HTR-8/SVneo (cell line): ENCODE results near the gene CACNG4.
"Not testable (repeated sequence)": the region's sequence is repeated elsewhere in the genome, so short reads cannot be mapped to it uniquely, and the experiment has no call there.

ENCODE experiments used
- DNase-seq: peaks from one replicate; pipeline ENCODE4 v3.0.0; 2011; ENCODE audit warnings: low spot score, mixed read lengths; ENCODE audit not compliant: insufficient read length
- FAIRE-seq: peaks from 2 replicates; lab custom pipeline; 2011; peaks lifted over from hg19 to GRCh38; lab: Jason Lieb, UNC

The CACNG4 gene

DNA sequence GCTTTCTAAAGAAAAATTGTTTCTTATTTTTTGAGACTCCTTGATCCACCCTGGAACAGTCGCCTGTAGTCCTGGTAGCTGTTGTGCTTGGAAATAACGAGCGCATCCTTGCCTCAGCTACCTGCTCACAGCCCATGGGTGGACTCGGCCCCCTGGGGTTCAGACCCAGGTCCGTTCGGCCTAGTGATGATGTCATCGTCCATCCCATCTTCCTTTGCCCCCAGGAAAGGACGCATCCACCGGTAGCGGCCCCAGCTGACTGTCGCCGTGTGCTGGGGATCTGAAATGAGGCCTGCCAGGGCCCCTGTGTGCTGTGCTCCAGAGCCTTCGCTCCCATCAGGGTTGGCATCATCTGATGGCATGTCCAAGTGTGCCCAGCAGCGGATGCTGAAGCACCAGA is 67.9 kb downstream of the CACNG4 start:
- no peak for FAIRE-seq

DNA sequence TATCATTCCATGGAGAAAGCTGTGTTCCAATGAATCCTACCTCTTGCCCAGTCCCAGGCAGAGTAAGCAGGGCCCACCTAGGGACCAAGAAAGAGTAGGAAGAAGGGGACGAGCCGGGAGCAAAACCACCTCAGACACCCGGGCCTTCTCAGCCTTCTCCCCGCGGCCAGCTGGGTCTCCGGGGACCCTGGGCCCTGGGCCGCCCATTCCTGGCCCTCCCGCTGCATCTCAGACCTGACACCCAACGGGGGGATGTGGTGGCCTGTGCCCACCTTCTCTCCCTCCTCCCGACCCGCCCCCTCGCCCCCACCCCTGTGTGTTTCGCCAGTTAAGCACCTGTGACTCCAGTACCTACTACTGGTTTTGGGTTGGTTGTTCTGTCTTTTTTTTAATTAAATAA is 68.5 kb downstream of the CACNG4 start:
- no peak for DNase-seq
- no peak for FAIRE-seq

More for the DNA sequence above, 67.9 kb downstream of the CACNG4 start:
- no peak for DNase-seq

DNA sequence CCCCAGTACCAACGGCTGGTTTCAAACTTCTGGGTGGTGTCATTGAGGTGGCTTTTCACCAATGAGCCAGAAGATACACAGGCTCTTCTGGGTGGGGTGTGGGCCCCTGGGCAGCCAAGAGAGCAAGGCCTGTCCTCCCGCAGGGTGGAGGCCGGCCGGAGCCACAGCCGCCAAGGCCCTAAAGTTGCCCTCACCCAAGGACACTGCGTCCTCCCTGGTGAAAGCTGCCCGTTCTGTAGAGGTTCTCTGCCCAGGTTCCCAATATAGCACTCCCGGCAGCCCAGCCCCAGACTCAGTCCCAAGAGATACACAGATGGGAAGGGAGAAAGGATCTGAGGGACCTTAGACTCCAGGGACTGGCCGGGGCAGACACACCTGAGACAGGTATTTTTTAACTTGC is 69.1 kb downstream of the CACNG4 start:
- DNase-seq (no peak), FAIRE-seq (no peak)

DNA sequence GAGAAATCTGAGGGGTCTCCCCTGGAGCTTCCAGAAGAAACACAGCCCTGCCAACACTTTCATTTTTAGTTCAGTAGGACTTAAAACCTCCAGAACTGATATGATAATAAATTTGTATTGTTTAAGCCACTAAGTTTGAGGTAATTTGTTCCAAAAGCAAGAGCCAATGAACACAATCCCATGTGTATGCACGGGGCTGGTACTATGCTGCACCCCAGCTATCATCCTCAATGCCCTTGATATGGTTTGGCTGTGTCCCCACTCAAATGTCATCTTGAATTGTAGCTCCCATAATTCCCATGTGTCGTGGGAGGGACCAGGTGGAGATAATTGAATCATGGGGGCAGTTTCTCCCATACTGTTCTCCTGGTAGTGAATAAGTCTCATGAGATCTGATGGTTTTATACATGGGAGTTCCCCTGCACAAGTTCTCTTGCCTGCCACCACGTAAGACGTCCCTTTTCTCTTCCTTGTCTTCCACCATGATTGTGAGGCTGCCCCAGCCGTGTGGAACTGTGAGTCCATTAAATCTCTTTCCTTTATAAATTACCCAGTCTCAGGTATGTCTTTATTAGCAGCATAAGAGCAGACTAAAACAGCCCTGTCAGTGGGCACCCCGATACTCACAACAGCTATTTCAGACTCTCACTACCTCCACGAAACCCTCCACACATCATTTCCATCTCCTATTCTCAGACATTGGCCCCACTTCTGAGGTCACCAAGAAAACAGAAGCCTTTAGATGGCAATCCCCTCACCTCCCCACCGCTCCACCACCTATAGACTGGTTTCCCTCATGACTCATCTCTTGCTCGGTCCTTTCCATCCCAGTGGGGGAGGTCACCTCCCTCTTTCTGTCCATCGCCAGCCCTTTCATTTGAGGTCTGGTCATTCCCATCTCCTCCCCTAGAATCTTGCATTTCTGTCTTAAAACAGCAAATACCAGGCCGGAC is 70.9 kb downstream of the CACNG4 start:
- no peak for FAIRE-seq
- DNase-seq, result no peak

DNA sequence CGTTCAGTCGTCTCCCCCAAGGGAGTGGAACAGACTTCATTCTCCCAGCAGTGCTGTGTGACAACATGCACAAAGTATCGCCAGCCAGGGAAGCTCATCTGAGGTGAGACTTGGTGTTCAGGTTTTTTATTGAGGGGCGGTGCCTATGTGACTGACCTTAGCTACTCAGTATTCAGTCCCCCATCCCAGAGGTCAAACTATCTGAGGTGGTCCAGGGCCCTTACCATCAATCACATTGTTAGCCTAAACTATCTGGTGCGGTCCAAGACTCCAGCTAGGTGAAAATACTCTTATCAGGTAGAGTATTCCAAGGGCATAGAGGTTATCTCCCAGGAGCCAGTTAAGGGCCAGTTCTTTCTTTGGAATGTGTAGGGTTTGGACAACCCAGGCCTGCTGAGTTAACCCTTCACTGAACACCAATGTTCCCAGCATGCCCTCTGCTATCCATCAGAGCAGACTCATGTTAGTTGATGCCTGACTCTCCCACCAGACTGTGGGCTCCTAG is 74.4 kb downstream of the CACNG4 start:
- DNase-seq (no peak), FAIRE-seq (peak; percentile 36)

DNA sequence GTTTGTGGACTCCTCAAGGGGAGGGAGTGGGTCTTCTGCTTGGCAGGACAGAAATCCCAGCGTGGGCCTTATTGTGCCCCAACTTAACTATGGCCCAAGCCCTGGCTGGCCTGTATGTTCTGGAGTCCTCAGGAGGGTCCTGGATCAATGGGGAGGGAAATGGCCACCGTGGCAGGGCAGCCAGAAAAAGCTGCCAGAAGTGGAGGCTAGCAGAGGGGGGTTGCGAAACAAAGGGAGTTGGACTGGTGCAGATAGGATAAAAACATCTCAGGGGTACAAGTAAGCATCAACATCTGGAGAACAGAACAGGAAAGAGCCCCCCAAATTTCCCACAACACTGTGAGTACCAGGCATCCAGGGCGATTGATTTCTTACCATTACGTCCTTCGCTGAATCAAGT is 76.1 kb downstream of the CACNG4 start:
- DNase-seq, result no peak
- FAIRE-seq, result no peak

DNA sequence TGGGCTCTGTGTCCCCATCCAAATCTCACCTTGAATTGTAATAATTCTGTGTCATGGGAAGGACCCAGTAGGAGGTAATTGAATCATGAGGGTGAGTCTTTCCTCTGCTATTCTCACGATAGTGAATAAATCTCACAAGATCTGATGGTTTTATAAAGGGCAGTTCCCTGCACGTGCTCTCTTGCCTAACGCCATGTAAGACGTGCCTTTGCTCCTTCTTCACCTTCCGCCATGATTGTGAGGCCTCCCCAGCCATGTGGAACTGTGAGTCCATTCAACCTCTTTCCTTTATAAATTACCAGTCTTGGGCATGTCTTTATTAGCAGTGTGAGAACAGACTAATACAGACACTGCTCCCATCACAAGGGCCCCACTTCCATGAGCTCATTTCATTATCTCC is 76.6 kb downstream of the CACNG4 start:
- DNase-seq, result not testable (repeated sequence)
- FAIRE-seq, result peak; percentile 33

DNA sequence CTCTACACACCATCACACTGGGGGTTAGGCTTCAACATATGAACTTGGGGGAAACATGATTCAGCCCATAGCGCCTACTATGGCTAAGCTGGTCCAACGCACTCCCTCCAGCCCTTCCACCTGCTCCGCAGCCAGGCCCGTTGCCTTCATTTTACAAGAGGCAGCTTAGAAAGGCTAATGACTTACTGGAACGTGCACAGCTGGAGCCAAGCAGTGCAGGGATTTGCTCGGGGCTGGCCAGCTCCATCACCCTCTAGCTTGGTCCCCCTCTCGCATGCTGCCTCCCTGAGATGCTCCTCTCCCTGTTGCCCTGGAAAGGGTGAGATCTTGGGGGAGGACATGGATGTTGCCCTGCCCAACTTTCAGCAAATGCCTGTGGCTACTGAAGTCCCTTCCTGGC is 77.0 kb downstream of the CACNG4 start:
- DNase-seq, result no peak

DNA sequence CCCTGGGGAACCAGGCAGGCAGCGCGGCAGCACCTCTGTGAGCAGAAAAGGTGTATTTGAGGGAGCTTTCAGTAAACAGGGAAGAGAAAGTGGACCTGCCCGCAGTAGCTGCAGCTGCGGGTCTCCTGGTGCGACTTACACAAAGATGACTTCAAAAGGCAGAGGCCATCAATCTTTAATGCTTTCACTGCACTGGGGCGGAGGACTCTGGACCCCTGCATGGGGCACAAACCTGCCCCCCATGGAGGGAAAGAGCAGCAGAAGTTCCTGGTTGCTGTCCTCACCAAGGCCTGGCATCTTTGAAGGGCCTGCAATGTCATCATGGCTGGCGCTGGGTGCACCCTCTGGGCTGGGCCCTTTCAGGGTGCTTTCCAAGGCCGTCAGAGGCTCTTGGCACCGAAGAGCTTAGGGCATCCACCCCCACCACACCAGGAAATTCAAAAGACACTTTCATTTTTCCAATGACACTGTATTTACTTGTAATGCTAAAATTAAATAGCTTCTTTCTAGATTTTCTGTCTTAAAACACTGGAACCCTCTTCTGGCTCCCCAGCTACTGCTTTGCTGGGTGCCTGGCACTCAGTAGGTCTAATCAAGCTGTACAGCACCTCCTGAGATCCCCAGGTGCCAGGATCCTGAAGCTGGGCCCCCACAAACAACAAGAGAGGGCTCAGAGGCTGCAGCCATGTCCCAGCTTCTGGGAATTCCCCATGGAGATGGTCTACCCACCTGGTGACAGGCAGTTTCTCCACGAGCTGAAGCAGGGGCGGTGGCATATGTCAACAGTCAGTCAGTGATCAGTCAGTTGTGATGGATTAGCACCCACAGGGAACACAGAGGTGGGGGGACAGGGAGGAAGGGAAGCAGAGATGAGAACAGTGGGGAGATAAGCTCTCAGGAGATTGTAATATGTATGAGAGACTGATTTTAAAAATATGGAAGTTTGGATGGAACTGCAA is 77.7 kb downstream of the CACNG4 start:
- FAIRE-seq, result no peak
- DNase-seq, result no peak

More for the DNA sequence above, 77.0 kb downstream of the CACNG4 start:
- FAIRE-seq, result peak; percentile 76

DNA sequence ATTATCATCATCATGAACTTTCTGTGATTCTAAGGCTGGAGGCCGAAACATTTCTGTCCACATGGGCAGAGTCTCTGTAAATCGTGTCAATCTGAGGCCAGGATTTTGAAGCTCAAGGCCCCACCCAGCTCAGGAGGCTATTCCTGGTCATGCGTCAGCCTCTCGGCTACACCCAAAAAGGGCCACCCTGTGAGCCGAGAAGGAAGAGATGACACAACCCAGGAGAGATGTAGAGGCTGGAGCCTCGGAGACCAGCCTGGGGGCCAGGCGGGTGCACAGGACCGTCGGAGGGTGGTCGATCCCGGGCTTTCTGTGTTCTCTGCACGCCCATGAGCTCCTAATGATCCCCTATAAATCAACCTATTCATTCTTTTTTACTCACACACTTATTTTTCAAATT is 78.8 kb downstream of the CACNG4 start:
- no peak for DNase-seq
- FAIRE-seq, result no peak

DNA sequence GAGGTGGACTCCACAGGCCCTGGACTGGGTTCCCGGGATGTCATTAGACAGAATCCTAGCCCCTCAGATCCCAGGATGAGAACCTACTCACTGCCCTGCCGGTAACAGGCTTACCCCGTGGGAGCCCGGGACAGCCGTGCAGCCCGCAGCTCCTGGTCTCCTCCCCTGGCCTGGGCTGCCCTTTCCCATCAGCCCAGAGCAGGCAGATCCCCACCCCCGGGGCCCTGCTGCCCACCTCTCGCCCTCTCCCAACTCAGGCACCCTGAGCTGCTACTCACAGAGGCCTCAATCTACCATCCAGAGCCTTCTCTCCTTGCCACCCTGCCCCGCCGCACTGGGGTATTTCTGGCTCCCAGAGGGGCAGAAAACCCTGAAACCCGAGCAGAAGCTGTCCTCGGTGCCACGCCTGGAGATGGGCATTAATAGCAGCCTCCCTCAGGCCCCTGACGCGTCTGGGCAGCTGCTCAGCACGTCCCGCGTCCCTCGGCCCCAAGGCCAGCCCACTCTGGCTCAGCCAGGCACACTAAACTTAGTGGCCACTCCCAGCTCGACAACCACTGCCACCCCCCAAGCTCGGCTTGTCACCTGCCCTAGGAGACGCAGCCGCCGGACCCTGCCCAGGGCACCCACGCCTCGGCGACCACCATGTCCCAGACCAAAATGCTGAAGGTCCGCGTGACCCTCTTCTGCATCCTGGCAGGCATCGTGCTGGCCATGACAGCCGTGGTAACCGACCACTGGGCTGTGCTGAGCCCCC is 79.7 kb downstream of the CACNG4 start, which contains the start of gene CACNG1:
Gene CACNG1, plus strand, starts transcription at position 539 of the 757 bp plus-strand sequence. Its CDS starts 107 bp downstream, at position 646.
- no peak for DNase-seq
- peak; percentile 16 for FAIRE-seq

DNA sequence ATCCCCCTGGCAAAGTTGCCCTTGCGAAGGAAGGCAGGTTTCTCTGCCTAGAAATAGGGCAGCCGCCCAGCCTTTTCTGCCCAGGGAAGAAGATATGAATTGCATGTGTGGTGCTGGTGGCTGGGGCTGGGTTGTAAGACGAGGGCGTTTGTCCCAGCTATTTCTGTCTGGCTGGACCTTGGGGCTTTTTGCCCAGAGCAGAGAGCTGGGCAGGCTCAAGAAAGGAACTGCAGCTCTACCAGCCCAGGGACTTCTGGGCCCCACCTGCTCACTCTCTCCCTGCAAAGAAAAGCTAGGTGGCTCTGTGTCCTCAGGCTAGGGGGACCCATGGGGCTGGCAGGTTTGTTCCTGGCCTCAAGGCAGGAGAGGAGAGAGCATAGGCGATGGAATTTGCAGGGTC is 80.4 kb downstream of the CACNG4 start:
- FAIRE-seq (no peak), DNase-seq (no peak)

DNA sequence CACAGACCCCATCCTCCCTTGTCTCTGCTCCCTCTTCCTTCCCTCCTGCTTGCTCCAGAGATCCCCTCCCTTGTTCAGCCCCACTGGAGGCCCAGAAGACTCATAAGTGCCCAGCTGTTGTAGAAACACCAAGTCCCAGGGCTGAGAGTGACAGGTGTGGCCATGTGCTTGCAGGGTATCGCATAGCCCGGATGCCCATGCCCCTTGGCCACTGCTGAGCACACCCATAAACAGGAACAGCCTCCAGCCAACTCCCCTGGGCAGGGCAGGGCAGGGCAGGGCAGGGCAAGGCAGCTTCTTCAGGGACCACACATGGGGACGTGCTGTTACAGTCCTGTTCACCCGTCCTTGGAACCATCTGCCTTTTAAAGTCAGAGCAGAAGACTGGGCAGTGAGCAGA is 81.9 kb downstream of the CACNG4 start:
- FAIRE-seq, result peak; percentile 80
- DNase-seq, result no peak

DNA sequence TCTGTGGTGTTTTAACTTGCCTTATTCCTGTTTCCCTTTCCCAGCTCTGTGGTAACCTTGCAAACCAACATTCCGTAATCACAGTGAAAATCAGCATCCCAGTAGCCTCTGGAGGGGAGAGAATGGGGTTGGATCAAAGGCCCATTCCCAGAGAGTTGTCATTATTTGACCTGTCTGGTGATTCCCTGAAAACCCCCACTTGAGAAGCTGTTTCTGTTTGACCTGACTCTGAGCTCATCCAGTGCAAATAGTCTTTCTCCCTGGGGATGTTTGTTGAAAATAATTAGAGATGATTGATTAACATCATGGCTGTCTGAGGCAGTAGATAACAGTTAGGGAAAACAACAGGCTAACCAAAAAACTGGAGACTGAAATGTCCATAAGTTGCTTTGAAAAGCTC is 82.9 kb downstream of the CACNG4 start:
- FAIRE-seq (no peak), DNase-seq (no peak)

DNA sequence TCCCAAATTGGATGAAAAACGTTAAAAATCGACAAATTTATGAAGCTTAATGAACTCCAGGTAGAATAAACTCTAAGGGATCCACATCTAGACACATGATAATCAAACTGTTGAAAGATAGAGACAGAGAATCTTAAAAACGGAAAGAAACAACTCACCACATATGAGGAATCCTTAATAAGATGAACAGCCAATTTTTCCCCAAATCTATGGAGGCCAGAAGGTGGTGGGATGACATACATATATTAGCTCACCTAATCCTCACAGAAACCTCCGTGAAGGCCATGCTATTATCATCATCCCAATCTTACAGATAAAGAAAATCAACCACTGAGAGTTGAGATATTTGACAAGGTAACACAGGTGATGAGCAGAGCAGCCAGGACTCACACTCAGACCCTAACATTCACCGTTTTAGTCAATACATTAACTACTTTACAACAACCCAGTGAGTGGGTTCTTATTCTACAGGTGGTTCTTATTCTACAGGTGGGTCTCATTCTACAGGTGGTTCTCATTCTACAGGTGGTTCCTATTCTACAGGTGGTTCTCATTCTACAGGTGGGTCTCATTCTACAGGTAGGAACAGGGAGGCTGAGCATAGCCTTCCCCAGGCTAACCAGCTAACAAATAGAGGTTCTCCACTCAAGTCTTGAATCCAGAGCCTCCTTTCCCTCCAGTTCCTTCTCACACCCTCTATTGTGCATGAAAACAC is 84.7 kb downstream of the CACNG4 start:
- DNase-seq (no peak), FAIRE-seq (no peak)

DNA sequence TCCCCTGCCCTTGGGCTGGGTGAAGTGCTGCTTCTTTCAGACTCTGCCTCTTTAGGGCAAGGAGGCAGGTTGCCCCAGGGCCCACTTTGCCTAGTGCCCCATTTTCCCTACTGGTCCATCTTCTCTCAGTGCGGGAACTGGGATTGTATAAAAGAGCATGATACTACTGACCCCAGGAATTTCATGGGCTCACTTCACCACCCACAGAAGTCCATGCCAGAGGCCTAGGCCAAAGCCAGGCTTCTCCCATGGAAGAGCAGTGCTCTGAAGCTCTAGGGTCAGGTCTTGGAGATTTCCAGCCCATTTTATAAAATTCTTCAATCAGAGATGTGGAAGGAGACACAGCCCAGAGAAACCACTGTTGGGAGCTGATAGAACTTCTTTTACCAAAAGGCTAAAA is 85.6 kb downstream of the CACNG4 start:
- no peak for FAIRE-seq
- DNase-seq, result no peak

DNA sequence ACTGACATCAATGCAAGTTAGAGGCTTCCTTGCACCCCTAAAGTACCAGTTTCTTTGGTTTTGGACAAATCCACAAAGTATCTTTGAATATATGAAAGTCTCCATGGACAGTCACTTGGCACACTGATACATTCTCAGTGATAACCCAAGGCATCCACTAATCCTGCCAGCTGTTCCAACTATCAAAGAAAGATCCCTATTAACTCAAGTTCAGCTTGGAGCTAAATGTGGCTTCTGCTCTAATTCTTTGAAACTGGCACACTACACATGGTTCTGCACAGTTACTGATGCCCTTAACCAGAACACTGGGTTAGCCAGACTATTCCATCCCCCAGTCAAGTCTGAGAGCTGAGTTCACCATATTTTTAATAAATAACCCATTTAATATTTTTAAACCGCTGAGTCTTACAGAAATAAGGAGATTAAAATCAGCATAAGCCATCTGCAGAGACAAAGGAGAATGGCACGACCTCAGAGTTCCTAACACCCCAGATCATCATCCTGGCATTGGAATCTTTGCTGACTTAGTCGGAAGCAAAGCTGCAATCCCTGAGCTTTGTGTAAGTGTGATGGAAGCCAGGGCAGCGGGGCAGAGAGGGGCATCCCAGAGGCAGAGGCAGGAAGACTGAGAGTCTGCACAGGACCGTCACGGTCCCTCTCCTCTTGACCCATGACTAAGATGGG is 86.1 kb downstream of the CACNG4 start:
- DNase-seq, result no peak
- no peak for FAIRE-seq

DNA sequence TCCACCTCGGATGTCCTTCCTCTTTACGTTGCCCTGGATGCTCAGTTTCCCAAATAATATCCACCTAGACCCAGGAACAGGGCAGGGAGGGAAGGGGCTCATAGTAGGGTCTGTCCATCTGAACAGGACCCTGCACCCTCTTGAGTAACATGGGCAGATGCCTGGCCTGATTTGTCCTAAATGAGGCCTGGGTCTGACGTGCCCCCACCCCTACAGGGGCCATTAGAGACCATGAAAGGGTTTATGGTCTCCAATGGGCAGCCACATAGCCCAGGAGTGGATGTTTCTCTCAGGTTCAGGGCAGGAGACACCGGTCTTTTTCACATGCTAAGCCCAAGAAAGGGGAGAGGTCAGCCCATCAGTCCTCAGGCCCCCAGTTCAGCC is 86.6 kb downstream of the CACNG4 start:
- DNase-seq (no peak), FAIRE-seq (no peak)

DNA sequence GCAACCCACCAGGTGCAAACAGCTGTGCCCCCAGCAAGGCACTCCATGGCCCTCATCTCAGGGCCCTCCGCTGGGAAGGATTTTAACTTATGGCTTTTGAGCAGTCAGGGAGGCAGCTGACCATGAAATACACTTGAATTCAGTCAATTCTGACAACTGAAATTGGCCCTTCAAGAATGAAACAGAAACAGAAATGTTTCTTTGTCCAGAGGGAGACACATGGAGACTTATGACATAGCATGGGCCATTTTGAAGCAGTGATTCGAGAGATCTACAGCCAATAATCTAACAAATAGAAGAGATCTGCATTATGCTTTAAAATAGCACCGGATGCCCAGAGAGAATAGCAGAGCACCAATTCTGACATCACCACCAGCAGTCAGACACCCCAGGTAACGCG is 87.3 kb downstream of the CACNG4 start:
- FAIRE-seq (no peak), DNase-seq (no peak)
